ENCODE results near the gene ARHGAP21. TPM values are rescaled to one million over a fixed set of nuclear protein-coding genes. Genes with fewer than 3 reads are reported as not detected.

Gene ARHGAP21
- total RNA-seq, 1 donor from 2014 or later, result 88.0 TPM

- TF ChIP-seq CTCF (IDR thresholded peaks at IDR 0.05; ENCODE audit: unreplicated experiment), result no peak
- Mint-ChIP-seq H3K36me3 (ENCODE audit: insufficient read depth) (peaks cover 26% of the 10 kb centered on the region), H3K27ac (no peak overlapping the region), H3K4me3 (ENCODE audit: low read depth) (no peak overlapping the region), H3K27me3 (no peaks in the 10 kb centered on the region), H3K9me3 (ENCODE audit: low read depth) (no peaks in the 10 kb centered on the region), H3K4me1 (ENCODE audit: low read depth) (peaks cover 6% of the 10 kb centered on the region)
- DNase-seq (ENCODE audit: low spot score, unreplicated experiment), result no peak
Observed at GRCh38 chr10:24603333-24603732, 120.4 kb downstream of the ARHGAP21 start.

- H3K4me3 Mint-ChIP-seq (ENCODE audit: low read depth), result no peak overlapping the region
- DNase-seq (ENCODE audit: low spot score, unreplicated experiment), result no peak
- no peak for TF ChIP-seq CTCF (IDR thresholded peaks at IDR 0.05; ENCODE audit: unreplicated experiment)
- H3K27ac Mint-ChIP-seq, result no peak overlapping the region
- peaks cover 33% of the 10 kb centered on the region for H3K36me3 Mint-ChIP-seq (ENCODE audit: insufficient read depth)
- H3K27me3 Mint-ChIP-seq, result no peaks in the 10 kb centered on the region
- no peaks in the 10 kb centered on the region for H3K4me1 Mint-ChIP-seq (ENCODE audit: low read depth)
- H3K9me3 Mint-ChIP-seq (ENCODE audit: low read depth), result no peaks in the 10 kb centered on the region
Observed at GRCh38 chr10:24597961-24598360, 125.7 kb downstream of the ARHGAP21 start.

GRCh38 chr10:24597426-24597825 is 126.3 kb downstream of the ARHGAP21 start:
- no peak for DNase-seq (ENCODE audit: low spot score, unreplicated experiment)
- Mint-ChIP-seq H3K27ac (no peak overlapping the region), H3K4me3 (ENCODE audit: low read depth) (no peak overlapping the region), H3K36me3 (ENCODE audit: insufficient read depth) (peaks cover 28% of the 10 kb centered on the region), H3K4me1 (ENCODE audit: low read depth) (no peaks in the 10 kb centered on the region), H3K9me3 (ENCODE audit: low read depth) (no peaks in the 10 kb centered on the region), H3K27me3 (no peaks in the 10 kb centered on the region)
- TF ChIP-seq CTCF (IDR thresholded peaks at IDR 0.05; ENCODE audit: unreplicated experiment), result no peak

GRCh38 chr10:24596217-24596930 is 127.3 kb downstream of the ARHGAP21 start:
- DNase-seq (ENCODE audit: low spot score, unreplicated experiment), result no peak
- Mint-ChIP-seq H3K27me3 (no peaks in the 10 kb centered on the region), H3K4me1 (ENCODE audit: low read depth) (no peaks in the 10 kb centered on the region), H3K36me3 (ENCODE audit: insufficient read depth) (peaks cover 32% of the 10 kb centered on the region), H3K4me3 (ENCODE audit: low read depth) (no peak overlapping the region), H3K27ac (no peak overlapping the region), H3K9me3 (ENCODE audit: low read depth) (no peaks in the 10 kb centered on the region)
- no peak for TF ChIP-seq CTCF (IDR thresholded peaks at IDR 0.05; ENCODE audit: unreplicated experiment)

GRCh38 chr10:24590697-24591457 is 132.8 kb downstream of the ARHGAP21 start:
- Mint-ChIP-seq H3K27me3 (no peaks in the 10 kb centered on the region), H3K4me1 (ENCODE audit: low read depth) (peaks cover 3% of the 10 kb centered on the region), H3K4me3 (ENCODE audit: low read depth) (no peak overlapping the region), H3K27ac (no peak overlapping the region), H3K9me3 (ENCODE audit: low read depth) (no peaks in the 10 kb centered on the region), H3K36me3 (ENCODE audit: insufficient read depth) (peaks cover 36% of the 10 kb centered on the region)
- no peak for DNase-seq (ENCODE audit: low spot score, unreplicated experiment)
- no peak for TF ChIP-seq CTCF (IDR thresholded peaks at IDR 0.05; ENCODE audit: unreplicated experiment)
